H1 (cell line): Measurements from ENCODE around the gene SPATA16. TPM values are rescaled to one million over a fixed set of nuclear protein-coding genes. Genes with fewer than 3 reads are reported as not detected.

ENCODE experiments used
- CTCF ChIA-PET: fragments of 300-600 bp; sonication (Branson Sonifier 250); formaldehyde crosslinking; loops from one replicate; lab custom pipeline; 2021; ENCODE audit not compliant: partially characterized antibody; lab: Charles Lee
- POLR2A ChIA-PET: fragments of 300-600 bp; sonication (Branson Sonifier 250); formaldehyde crosslinking; loops from one replicate; lab custom pipeline; 2021; ENCODE audit warnings: inconsistent platforms; ENCODE audit not compliant: partially characterized antibody; lab: Charles Lee
- DNase-seq, 2 experiments: peaks; one replicate each; pipeline versions ENCODE4 v3.0.0 to v3.0.0-alpha.2; 2010 to 2022; ENCODE audit warnings: low spot score in 2 of 2, low read depth in 1 of 2, mixed read lengths in 1 of 2
- FAIRE-seq: peaks from 2 replicates; lab custom pipeline; 2011; peaks lifted over from hg19 to GRCh38; lab: Jason Lieb, UNC
- H2AFZ ChIP-seq: 2 replicates; pipeline ENCODE4 v1.8.1; 2012; ENCODE audit warnings: low read length, inconsistent platforms
- H2AK5ac ChIP-seq: 2 replicates; pipeline ENCODE4 v1.6.1; 2013; ENCODE audit warnings: low read depth, low read length
- H2BK120ac ChIP-seq: replicated peaks from 2 replicates; pipeline ENCODE3; 2013; ENCODE audit warnings: low read depth, low read length, inconsistent platforms
- H2BK12ac ChIP-seq: 2 replicates; pipeline ENCODE4 v1.6.1; 2013; ENCODE audit warnings: low read depth, low read length
- H2BK15ac ChIP-seq: 2 replicates; pipeline ENCODE4 v1.6.1; 2013; ENCODE audit warnings: low read length
- H2BK20ac ChIP-seq: 2 replicates; pipeline ENCODE4 v1.6.1; 2013; ENCODE audit warnings: low read length
- H2BK5ac ChIP-seq: 2 replicates; pipeline ENCODE4 v1.6.1; 2013; ENCODE audit warnings: low read depth, low read length
- H3K14ac ChIP-seq: 2 replicates; pipeline ENCODE4 v1.6.1; 2013; ENCODE audit warnings: inconsistent platforms; ENCODE audit not compliant: insufficient read length
- H3K18ac ChIP-seq: 2 replicates; pipeline ENCODE4 v1.6.1; 2013; ENCODE audit warnings: low read length; ENCODE audit errors: extremely low read depth
- H3K23ac ChIP-seq: 2 replicates; pipeline ENCODE4 v1.6.1; 2013; ENCODE audit warnings: inconsistent platforms; ENCODE audit not compliant: insufficient read length
- H3K23me2 ChIP-seq: 2 replicates; pipeline ENCODE4 v1.6.1; 2013; ENCODE audit warnings: low read depth, low read length
- H3K27ac ChIP-seq: 2 replicates; pipeline ENCODE4 v1.6.1; 2011; ENCODE audit warnings: low read depth, low read length, inconsistent platforms
- H3K27me3 ChIP-seq, 4 experiments: replicated peaks in 1 of 4; 1 replicate in 1 of 4; 2 replicates in 3 of 4; pipeline versions ENCODE4 v1.6.1 to v1.8.1; 2011 to 2013; ENCODE audit warnings: low read length in 3 of 4, mild to moderate bottlenecking in 3 of 4, inconsistent platforms in 2 of 4, mixed read lengths in 2 of 4, moderate library complexity in 1 of 4; ENCODE audit not compliant: control insufficient read depth in 3 of 4, insufficient read depth in 3 of 4; ENCODE audit errors: extremely low read depth in 1 of 4
- H3K36me3 ChIP-seq, 4 experiments: 2 replicates each; pipeline versions ENCODE4 v1.6.1 to v1.8.1; 2011 to 2013; ENCODE audit warnings: mild to moderate bottlenecking in 4 of 4, low read length in 3 of 4, moderate library complexity in 2 of 4, control low read depth in 1 of 4, inconsistent platforms in 1 of 4; ENCODE audit not compliant: insufficient read depth in 4 of 4, control insufficient read depth in 2 of 4
- H3K4ac ChIP-seq: replicated peaks from 2 replicates; pipeline ENCODE3; 2013; ENCODE audit warnings: low read length, low read depth, mixed read lengths, inconsistent platforms; ENCODE audit not compliant: insufficient read length
- H3K4me1 ChIP-seq, 4 experiments: replicated peaks in 1 of 4; 1 replicate in 1 of 4; 2 replicates in 3 of 4; pipeline versions ENCODE4 v1.6.1 to v1.8.1; 2011 to 2013; ENCODE audit warnings: low read length in 3 of 4, inconsistent platforms in 2 of 4, mixed read lengths in 1 of 4; ENCODE audit not compliant: insufficient read depth in 4 of 4, control insufficient read depth in 3 of 4
- H3K4me2 ChIP-seq, 2 experiments: 2 replicates each; pipeline versions ENCODE4 v1.6.1 to v1.8.1; 2011 to 2013; ENCODE audit warnings: low read depth in 2 of 2, low read length in 2 of 2, control low read depth in 1 of 2, inconsistent platforms in 1 of 2, mild to moderate bottlenecking in 1 of 2; ENCODE audit not compliant: insufficient read depth in 1 of 2
- H3K4me3 ChIP-seq, 4 experiments: fragments of 200-600, 300-600 bp in 1 of 4; sonication (generic), shearing (Covaris generic), sonication (Bioruptor Twin) in 1 of 4; 2 replicates each; pipeline versions ENCODE4 v1.5.1 to v1.8.1; 2011 to 2016; ENCODE audit warnings: low read length in 4 of 4, low read depth in 3 of 4, control low read depth in 2 of 4, inconsistent platforms in 2 of 4, mild to moderate bottlenecking in 2 of 4, mixed read lengths in 1 of 4, moderate library complexity in 1 of 4; ENCODE audit not compliant: insufficient read depth in 2 of 4; ENCODE audit errors: extremely low read depth in 1 of 4
- H3K56ac ChIP-seq: replicated peaks from 2 replicates; pipeline ENCODE3; 2013; ENCODE audit warnings: low read depth, mild to moderate bottlenecking, mixed read lengths, low read length, inconsistent platforms; ENCODE audit not compliant: insufficient read length
- H3K79me1 ChIP-seq: 2 replicates; pipeline ENCODE4 v1.6.1; 2013; ENCODE audit warnings: low read depth, low read length, control low read depth
- H3K79me2 ChIP-seq, 2 experiments: 2 replicates each; pipeline versions ENCODE4 v1.6.1 to v1.8.1; 2012 to 2013; ENCODE audit warnings: low read length in 2 of 2, mild to moderate bottlenecking in 2 of 2, inconsistent platforms in 1 of 2; ENCODE audit not compliant: insufficient read depth in 2 of 2, control insufficient read depth in 1 of 2
- H3K9ac ChIP-seq, 4 experiments: replicated peaks in 1 of 4; 1 replicate in 1 of 4; 2 replicates in 3 of 4; pipeline versions ENCODE4 v1.6.1 to v1.8.1; 2011 to 2013; ENCODE audit warnings: low read depth in 3 of 4, low read length in 3 of 4, control low read depth in 2 of 4, mild to moderate bottlenecking in 2 of 4, moderate library complexity in 2 of 4, inconsistent platforms in 1 of 4; ENCODE audit errors: extremely low read depth in 1 of 4
- H3K9me3 ChIP-seq, 2 experiments: 2 replicates each; pipeline versions ENCODE4 v1.6.1 to v1.8.1; 2012 to 2013; ENCODE audit warnings: mild to moderate bottlenecking in 2 of 2, moderate library complexity in 2 of 2, control low read depth in 1 of 2, inconsistent platforms in 1 of 2, low read depth in 1 of 2, low read length in 1 of 2, mixed read lengths in 1 of 2; ENCODE audit not compliant: insufficient read depth in 2 of 2
- H4K20me1 ChIP-seq, 2 experiments: replicated peaks in 1 of 2; 2 replicates each; pipeline versions ENCODE3 to v1.8.1; 2011 to 2013; ENCODE audit warnings: inconsistent platforms in 2 of 2, low read length in 2 of 2, mild to moderate bottlenecking in 1 of 2; ENCODE audit not compliant: insufficient read depth in 2 of 2, control insufficient read depth in 1 of 2
- H4K5ac ChIP-seq: 2 replicates; pipeline ENCODE4 v1.6.1; 2013; ENCODE audit warnings: low read length, low read depth, mixed read lengths, inconsistent platforms; ENCODE audit not compliant: insufficient read length
- H4K8ac ChIP-seq: 2 replicates; pipeline ENCODE4 v1.8.0; 2013; ENCODE audit warnings: mild to moderate bottlenecking, moderate library complexity, low read length, inconsistent platforms; ENCODE audit not compliant: insufficient read depth; ENCODE audit errors: extremely low read depth
- H4K91ac ChIP-seq: replicated peaks from 2 replicates; pipeline ENCODE3; 2013; ENCODE audit warnings: low read length, mixed read lengths, inconsistent platforms; ENCODE audit not compliant: insufficient read length
- SP1 ChIP-seq: IDR thresholded peaks from 2 replicates; pipeline ENCODE4 v1.6.1; 2011; ENCODE audit warnings: low read depth, low read length
- TEAD4 ChIP-seq: IDR thresholded peaks from 2 replicates; pipeline ENCODE4 v1.6.1; 2012; ENCODE audit warnings: low read depth, low read length, inconsistent platforms, mixed read lengths
- polyA plus RNA-seq, 7 experiments: library from polyadenylated mRNA; depleted of rRNA in 3 of 7; stranded (reverse) in 5 of 7; unstranded in 2 of 7; fragments of >200 nt in 5 of 7; fragments of 200-250 nt in 2 of 7; gene quantifications; 1 replicate in 5 of 7; 2 replicates in 1 of 7; 4 replicates in 1 of 7; pipeline versions ENCODE4 v1.2.1 to v1.2.3, GENCODE V29; 2011 to 2013; ENCODE audit warnings: missing spikeins in 2 of 7, mixed read lengths in 2 of 7
- total RNA-seq: library from RNA; stranded (reverse); fragmentation: NEBNext Ultra II Directional; extraction: Animal tissue kit (Norgen Biotek cat#: 25700); gene quantifications from 2 replicates; pipeline ENCODE4 v1.2.1, GENCODE V29; 2021

Gene SPATA16
- total and polyA plus RNA-seq, 2 of the 8 experiments (the other 6 are each of a cell fraction or from before 2014, with no cell fraction given) = 0.05 to 2.7 TPM

DNA sequence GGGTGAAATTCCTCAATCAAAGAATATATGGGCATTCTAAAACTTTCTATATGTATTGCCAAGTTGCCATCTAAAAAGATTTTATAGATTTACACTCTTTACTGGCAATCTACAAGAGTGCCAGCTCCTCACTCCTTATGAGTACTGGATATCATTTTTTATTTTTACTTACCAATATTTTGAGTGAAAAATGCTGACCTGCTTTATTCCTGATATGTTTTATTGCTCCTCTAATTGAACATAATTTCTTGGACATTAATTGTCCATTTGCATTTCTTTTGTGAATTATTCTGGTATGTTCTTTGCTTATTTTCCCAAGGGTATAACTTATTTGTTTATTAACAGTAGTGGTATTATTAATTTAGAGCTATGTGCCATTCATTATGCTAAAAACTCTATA, 293.7 kb downstream of the SPATA16 start:
- Histone ChIP-seq H2BK15ac (no peak overlapping the region), H3K56ac (no peak overlapping the region), H3K79me1 (no peaks in the 10 kb centered on the region), H3K4me1 (no peaks in the 10 kb centered on the region), H3K36me3 (no peaks in the 10 kb centered on the region), H3K4me2 (no peak overlapping the region), H3K4ac (no peak overlapping the region), H4K5ac (no peak overlapping the region), H3K27ac (no peak overlapping the region), H3K79me2 (no peaks in the 10 kb centered on the region), H3K9ac (no peak overlapping the region), H2AFZ (no peak overlapping the region), H3K4me3 (no peak overlapping the region), H2BK20ac (no peak overlapping the region), H3K9me3 (no peaks in the 10 kb centered on the region), H2BK12ac (no peak overlapping the region), H4K20me1 (no peaks in the 10 kb centered on the region), H3K23ac (no peak overlapping the region), H3K18ac (no peak overlapping the region), H4K8ac (no peak overlapping the region), H4K91ac (no peak overlapping the region), H3K27me3 (no peaks in the 10 kb centered on the region), H2BK5ac (no peak overlapping the region), H3K23me2 (no peaks in the 10 kb centered on the region), H2AK5ac (no peak overlapping the region)
- CTCF ChIA-PET = interaction anchor here (0.6 to 0.9 kb wide), 4 partner anchors 14 to 1682 kb away, joined by 3 read pairs; no protein-coding TSS in a partner anchor
- DNase-seq = no peak
- TF ChIP-seq TEAD4 (no peak), SP1 (no peak)
- TF ChIP-seq, all 59 proteins: peak for 0
- no peak for FAIRE-seq
- Histone ChIP-seq H3K14ac (no peak overlapping the region), H2BK120ac (no peak overlapping the region)
- POLR2A ChIA-PET = interaction anchor here (1.5 kb wide), 1 partner anchor 8 kb away, joined by 3 read pairs; no protein-coding TSS in a partner anchor
